ENCODE data around the gene AFM.

DNA sequence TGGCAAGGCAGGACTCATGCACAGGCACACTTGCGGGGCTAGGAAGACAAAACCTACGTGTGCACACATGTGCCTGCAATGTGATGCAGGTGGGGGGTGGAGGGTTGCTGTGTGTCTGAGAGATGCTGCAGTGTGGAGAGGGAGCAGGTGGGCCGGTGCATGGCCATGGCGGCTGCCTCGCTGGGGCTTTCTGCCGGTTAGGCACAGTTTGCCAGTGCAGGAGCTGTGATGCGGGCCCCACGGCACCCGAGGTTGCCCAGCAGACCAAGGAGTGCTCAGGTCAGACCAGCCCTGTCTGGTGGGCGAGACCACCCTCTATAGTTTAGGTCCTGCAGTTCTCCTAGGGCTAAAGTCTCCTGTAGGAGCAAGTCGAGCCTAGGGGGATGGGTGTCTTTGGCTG is 4.4 kb upstream of the AFM start:
- TF ChIP-seq POLR2A (IDR thresholded peaks at IDR 0.05; ENCODE audit: low read depth, low read length) (no peak), POLR2AphosphoS5 (IDR thresholded peaks at IDR 0.05; ENCODE audit: low read depth, low read length) (no peak), PAX5 (IDR thresholded peaks at IDR 0.05; ENCODE audit: insufficient read depth, low read length, severe bottlenecking) (no peak), TAF1 (IDR thresholded peaks at IDR 0.05; ENCODE audit: low read depth, low read length) (no peak), SPI1 (IDR thresholded peaks at IDR 0.05; ENCODE audit: low read depth, low read length) (no peak), POU2F2 (IDR thresholded peaks at IDR 0.05; ENCODE audit: low read depth, low read length) (no peak)
